ENCODE results near the gene ITGB5. TPM values are rescaled to one million over a fixed set of nuclear protein-coding genes. Genes with fewer than 3 reads are reported as not detected.

The ITGB5 gene
- total RNA-seq, 2 donors from 2014 or later: 262 to 329 TPM

DNA sequence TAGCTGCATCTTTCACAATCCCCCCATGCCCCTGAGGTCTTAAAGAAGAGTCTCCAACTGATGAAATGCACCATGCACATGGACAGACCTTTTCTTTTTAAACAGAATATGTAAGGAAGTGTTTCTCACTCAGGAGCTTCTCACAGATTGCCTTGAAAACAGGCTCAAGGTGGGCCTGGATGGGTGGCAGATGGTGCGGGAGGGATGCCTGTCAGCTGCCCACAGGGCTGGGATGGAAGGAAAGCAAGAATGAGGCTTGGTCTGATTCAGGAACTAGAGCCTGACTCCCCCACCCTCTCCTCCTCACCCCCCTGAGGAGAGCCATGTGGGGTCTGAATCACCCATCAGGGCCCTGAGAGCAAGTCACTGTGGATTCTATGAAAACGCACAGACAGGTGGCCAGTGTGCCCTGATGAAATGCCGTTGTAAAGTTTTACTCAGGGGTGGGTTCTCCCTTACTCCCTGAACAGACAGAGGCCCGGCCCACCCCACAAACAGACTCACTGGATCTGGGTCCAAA, 89.7 kb downstream of the ITGB5 start:
- Histone ChIP-seq H3K9ac (ENCODE audit: extremely low read depth, low read length, poor library complexity, severe bottlenecking) (no peak overlapping the region), H3K27ac (ENCODE audit: low read depth, low read length) (no peak overlapping the region), H3K4me1 (ENCODE audit: control insufficient read depth, insufficient read depth, low read length) (peaks cover 3% of the 10 kb centered on the region), H3K4me3 (ENCODE audit: low read length) (no peak overlapping the region), H3K36me3 (ENCODE audit: control insufficient read depth, insufficient read depth, low read length) (peaks cover 95% of the 10 kb centered on the region), H3K9me3 (ENCODE audit: control insufficient read depth, low read length) (peaks cover 13% of the 10 kb centered on the region), H3K27me3 (ENCODE audit: control insufficient read depth, insufficient read depth, low read length, poor library complexity, severe bottlenecking) (no peaks in the 10 kb centered on the region)
- Mint-ChIP-seq H3K27ac (no peak overlapping the region), H3K4me1 (peaks cover 9% of the 10 kb centered on the region), H3K9me3 (no peaks in the 10 kb centered on the region), H3K27me3 (ENCODE audit: insufficient read depth) (no peaks in the 10 kb centered on the region), H3K36me3 (ENCODE audit: low read depth) (peaks cover 78% of the 10 kb centered on the region), H3K4me3 (no peak overlapping the region)
- WGBS, 2 experiments (ENCODE audit: insufficient coverage in 1 of 2, insufficient read length in 1 of 2): 93 to 100% methylated on average over 1 to 4 of the region's 4 CpGs
- TF ChIP-seq, protein P1, sequence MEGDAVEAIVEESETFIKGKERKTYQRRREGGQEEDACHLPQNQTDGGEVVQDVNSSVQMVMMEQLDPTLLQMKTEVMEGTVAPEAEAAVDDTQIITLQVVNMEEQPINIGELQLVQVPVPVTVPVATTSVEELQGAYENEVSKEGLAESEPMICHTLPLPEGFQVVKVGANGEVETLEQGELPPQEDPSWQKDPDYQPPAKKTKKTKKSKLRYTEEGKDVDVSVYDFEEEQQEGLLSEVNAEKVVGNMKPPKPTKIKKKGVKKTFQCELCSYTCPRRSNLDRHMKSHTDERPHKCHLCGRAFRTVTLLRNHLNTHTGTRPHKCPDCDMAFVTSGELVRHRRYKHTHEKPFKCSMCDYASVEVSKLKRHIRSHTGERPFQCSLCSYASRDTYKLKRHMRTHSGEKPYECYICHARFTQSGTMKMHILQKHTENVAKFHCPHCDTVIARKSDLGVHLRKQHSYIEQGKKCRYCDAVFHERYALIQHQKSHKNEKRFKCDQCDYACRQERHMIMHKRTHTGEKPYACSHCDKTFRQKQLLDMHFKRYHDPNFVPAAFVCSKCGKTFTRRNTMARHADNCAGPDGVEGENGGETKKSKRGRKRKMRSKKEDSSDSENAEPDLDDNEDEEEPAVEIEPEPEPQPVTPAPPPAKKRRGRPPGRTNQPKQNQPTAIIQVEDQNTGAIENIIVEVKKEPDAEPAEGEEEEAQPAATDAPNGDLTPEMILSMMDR (conservative IDR thresholded peaks at IDR 0.05): no peak
- peak; percentile 17 for DNase-seq

DNA sequence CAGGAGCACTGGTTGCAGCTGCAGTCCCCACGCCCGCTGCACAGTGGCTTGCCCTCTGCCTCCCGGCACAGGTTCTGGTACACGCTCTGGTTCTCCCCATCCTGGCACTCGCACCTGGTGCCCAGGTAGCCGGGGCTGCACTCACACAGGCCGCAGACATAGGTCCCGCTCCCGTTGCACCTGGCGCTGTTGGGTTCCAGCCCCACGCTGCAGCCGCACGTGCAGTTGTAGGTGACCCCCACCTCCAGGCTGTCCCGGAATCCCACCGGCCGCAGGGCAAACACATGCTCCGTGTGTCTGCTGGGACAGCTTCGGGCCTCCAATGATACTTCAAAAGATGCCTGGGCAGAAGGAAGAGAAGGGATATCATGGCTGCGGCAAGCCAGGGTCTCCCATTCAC, 90.7 kb downstream of the ITGB5 start:
- H3K9me3 ChIP-seq (ENCODE audit: control insufficient read depth, low read length): peaks cover 24% of the 10 kb centered on the region
- Mint-ChIP-seq H3K4me1 (peaks cover 3% of the 10 kb centered on the region), H3K27me3 (ENCODE audit: insufficient read depth) (no peaks in the 10 kb centered on the region)

DNA sequence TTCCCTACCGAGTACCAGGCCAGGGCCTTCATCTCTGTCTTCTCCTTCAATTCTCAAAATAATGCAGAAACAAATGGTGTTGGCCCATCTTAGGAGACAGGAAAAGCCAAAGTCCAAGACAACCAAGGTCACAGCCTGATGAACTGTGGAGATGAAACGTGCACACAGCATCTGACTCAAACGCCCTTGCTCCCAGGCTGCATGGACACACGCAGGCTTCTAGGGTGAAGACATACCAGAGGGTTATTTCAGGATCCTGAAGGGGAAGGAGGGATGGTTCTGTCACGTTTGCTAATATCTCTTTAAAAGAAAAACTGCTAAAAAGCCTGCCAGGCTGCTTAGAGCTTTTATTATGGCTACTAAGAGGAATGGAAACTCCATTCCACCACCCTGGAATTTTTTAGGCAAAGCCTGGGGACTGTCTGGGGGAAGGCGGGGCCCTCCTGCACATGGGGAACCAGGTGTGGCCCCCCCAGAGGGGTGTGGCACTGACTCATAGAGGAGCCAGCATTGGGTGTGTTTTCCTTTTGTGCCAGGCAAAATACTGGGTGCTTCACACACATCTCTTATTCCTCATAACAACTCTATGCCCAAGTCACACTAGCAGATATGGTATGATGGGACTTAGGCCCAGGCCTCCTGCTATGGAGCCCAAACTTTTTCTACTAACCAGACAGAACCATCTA, 94.0 kb downstream of the ITGB5 start:
- TF ChIP-seq, protein P1 (conservative IDR thresholded peaks at IDR 0.05): no peak
- Histone ChIP-seq H3K4me3 (ENCODE audit: low read length) (no peak overlapping the region), H3K9ac (ENCODE audit: extremely low read depth, low read length, poor library complexity, severe bottlenecking) (no peak overlapping the region), H3K36me3 (ENCODE audit: control insufficient read depth, insufficient read depth, low read length) (peaks cover 87% of the 10 kb centered on the region), H3K27me3 (ENCODE audit: control insufficient read depth, insufficient read depth, low read length, poor library complexity, severe bottlenecking) (no peaks in the 10 kb centered on the region), H3K9me3 (ENCODE audit: control insufficient read depth, low read length) (peaks cover 47% of the 10 kb centered on the region), H3K4me1 (ENCODE audit: control insufficient read depth, insufficient read depth, low read length) (no peaks in the 10 kb centered on the region), H3K27ac (ENCODE audit: low read depth, low read length) (no peak overlapping the region)
- Mint-ChIP-seq H3K27ac (peak overlapping the region; percentile 79), H3K9me3 (no peaks in the 10 kb centered on the region), H3K4me1 (no peaks in the 10 kb centered on the region), H3K4me3 (no peak overlapping the region), H3K36me3 (ENCODE audit: low read depth) (peaks cover 76% of the 10 kb centered on the region), H3K27me3 (ENCODE audit: insufficient read depth) (no peaks in the 10 kb centered on the region)
- 91 to 95% methylated on average over 4 to 6 of the region's 6 CpGs for WGBS, 2 experiments (ENCODE audit: insufficient coverage in 1 of 2, insufficient read length in 1 of 2)
- peak; percentile 17 for DNase-seq

More for the DNA sequence above, 90.7 kb downstream of the ITGB5 start:
- TF ChIP-seq, protein P1 (conservative IDR thresholded peaks at IDR 0.05): no peak
- Mint-ChIP-seq H3K27ac (peak overlapping the region; percentile 44), H3K4me3 (no peak overlapping the region), H3K36me3 (ENCODE audit: low read depth) (peaks cover 80% of the 10 kb centered on the region), H3K9me3 (no peaks in the 10 kb centered on the region)
- Histone ChIP-seq H3K9ac (ENCODE audit: extremely low read depth, low read length, poor library complexity, severe bottlenecking) (no peak overlapping the region), H3K27ac (ENCODE audit: low read depth, low read length) (no peak overlapping the region), H3K4me3 (ENCODE audit: low read length) (no peak overlapping the region), H3K27me3 (ENCODE audit: control insufficient read depth, insufficient read depth, low read length, poor library complexity, severe bottlenecking) (no peaks in the 10 kb centered on the region), H3K36me3 (ENCODE audit: control insufficient read depth, insufficient read depth, low read length) (peaks cover 95% of the 10 kb centered on the region), H3K4me1 (ENCODE audit: control insufficient read depth, insufficient read depth, low read length) (no peaks in the 10 kb centered on the region)
- peak; percentile 23 for DNase-seq
- 85 to 96% methylated on average over 14 to 19 of the region's 19 CpGs for WGBS, 2 experiments (ENCODE audit: insufficient coverage in 1 of 2, insufficient read length in 1 of 2)

Data from endodermal cell (in vitro differentiated cells).